CD4-positive, alpha-beta T cell treated with Interleukin-2 at 100 ng/mL for 4 hours (primary cell): ENCODE data around the gene EIF3B.
"Not testable (repeated sequence)": the region's sequence is repeated elsewhere in the genome, so short reads cannot be mapped to it uniquely, and the experiment has no call there.

ENCODE experiments used
- DNase-seq: peaks from one replicate; pipeline ENCODE4 v3.0.0-alpha.2; 2020; ENCODE audit warnings: low spot score

Gene EIF3B

DNA sequence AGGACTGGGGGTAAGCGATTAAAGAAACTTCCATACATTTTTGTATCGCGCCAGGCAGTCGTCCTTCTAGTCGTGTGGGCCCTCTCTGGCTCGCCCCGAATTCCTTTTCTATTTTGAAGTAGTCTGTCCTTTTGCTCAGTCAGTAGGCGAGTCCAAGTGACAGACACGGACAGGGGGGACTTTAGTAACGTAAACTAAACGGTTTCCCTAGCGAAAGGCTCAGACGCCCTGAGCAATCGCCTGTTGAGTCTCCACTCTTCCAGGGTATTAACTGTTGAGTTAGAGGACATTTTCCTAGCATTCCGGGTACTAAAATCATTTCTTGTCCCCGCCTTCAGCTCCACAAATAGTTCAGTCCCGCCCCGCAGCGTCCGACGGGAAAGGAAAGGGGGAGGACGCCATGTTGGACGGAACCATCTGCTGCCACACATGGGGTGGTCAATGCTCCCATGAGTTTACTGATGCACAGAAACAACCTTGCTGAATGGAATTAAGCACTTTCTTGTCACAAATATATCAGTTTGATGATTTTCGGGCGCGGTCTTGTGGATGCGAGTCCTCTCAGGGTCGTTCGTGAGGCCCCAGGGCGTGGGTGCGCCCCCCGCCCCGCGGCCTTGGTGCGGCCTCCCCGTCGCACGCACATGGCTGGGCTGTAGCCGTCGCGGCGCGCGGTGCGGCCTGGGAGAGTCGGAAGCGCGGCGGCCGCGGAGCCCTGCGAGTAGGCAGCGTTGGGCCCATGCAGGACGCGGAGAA is at the start of gene EIF3B:
Gene EIF3B (plus strand): TSS at position 642 of the 753 bp plus-strand sequence. CDS start 95 bp downstream, at position 737.
- peak; percentile 92 for DNase-seq

GRCh38 chr7:2305258-2305657 is 49.4 kb upstream of the EIF3B start:
- DNase-seq, result not testable (repeated sequence)

- no peak for DNase-seq
Measured at GRCh38 chr7:2306688-2307087, 47.9 kb upstream of the EIF3B start.

- DNase-seq, result no peak
Measured at GRCh38 chr7:2307690-2308107, 46.9 kb upstream of the EIF3B start.

- no peak for DNase-seq
Measured at GRCh38 chr7:2309889-2310331, 44.7 kb upstream of the EIF3B start.

DNA sequence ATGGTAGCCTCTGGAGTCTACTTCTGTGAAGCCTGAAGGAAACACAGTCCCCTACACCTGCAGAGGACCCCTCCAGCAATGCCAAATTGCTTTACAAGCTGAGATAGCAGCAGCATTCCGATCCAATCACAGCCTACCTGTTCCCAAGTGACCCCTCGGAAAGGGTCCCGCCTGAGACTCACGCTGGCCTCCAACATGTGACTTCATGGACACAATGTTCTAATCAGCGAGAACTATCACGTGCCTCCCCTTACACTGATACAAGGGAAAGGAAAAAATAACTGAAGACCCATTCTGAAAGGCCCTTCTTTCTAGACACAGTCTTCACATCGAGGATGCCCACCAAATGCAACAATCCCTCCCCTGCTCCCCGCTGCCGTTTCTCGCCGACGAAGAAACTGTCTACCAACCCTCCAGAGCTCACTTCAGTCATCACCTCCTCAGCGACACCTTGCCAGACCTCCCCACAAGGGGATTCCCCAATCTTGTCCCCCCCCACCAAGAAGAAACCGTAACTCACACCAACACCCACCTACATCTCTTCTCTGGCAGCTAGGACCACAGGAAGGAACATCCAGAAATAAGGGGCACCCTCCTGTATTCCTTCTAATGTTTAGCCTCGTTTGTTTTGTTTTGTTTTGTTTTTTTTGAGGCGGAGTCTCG is 42.2 kb upstream of the EIF3B start:
- no peak for DNase-seq

DNA sequence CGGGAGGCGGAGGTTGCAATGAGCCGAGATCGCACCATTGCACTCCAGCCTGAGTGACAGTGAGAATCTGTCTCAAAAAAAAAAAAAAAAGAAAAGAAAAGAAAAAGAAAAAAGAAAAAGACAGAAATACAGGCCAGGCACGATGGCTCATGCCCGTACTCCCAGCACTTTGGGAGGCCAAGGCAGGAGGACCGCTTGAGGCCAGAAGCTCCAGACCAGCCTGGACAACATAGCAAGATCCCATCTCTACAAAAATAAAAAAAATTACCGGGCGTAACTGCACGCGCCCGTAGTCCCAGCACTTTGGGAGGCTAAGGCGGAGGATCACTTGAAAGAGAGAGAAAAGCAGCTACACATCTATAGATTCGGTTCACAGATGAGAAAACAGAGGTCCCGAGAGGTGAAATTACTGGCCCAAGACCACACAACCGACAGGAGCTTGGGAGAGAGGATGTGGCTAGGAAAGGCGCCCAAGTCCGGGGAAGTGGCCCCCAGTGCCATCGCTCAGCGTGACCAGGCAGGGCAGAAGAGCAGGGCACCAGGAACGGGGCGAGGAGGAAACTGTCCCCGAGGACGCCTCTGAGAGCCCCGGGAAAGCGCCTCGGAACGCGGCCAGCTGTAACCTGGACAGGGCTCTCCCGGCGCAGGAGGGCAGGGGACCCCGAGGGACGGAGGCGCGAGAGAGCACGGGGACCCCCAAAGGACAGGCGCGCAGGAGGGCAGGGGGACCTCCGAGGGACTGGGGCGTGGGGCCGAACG is 41.0 kb upstream of the EIF3B start:
- DNase-seq, result no peak

GRCh38 chr7:2314209-2314955 is 40.2 kb upstream of the EIF3B start, which contains the start of gene SNX8:
Gene SNX8, minus strand, starts transcription at chr7:2314441. Its CDS starts 20 bp downstream, at chr7:2314421.
- peak; percentile 94 for DNase-seq

GRCh38 chr7:2314956-2315530 is 39.6 kb upstream of the EIF3B start:
- DNase-seq, result not testable (repeated sequence)

GRCh38 chr7:2315787-2316186 is 38.8 kb upstream of the EIF3B start:
- DNase-seq, result no peak

- no peak for DNase-seq
Measured at GRCh38 chr7:2316578-2316977, 38.0 kb upstream of the EIF3B start.

DNA sequence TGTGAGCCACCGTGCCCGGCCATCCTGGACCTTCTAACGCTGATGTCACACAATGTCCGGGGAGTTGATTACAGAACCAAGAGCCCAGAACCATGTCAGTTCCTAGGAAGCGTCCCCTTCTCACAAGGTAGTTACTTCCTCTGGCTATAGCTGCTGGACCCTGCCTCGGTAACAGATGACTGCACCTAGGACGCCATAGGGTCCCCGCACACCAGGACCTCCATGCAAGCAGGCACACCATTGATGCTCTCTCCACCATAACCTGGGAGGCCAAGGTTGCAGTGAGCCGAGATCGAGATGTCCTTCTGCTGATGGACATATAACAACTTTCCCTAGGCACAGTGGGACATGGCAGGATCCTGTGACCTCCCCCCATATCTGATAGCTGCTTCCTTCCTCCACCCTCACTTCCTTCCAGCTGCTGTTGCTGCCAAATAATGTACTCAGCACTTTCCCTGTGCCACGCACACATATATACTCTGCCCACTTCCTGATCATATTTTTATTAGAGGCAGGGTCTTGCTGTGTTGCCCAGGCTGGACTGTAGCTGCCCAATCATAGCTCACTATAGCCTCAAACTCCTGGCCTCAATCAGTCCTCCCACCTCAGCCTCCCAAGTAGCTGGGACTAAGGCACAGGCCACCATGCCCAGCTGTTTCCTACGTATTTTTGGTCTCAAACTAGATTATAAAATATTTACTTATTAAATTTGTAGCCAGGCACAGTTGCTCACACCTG is 36.9 kb upstream of the EIF3B start:
- no peak for DNase-seq

GRCh38 chr7:2321020-2321419 is 33.6 kb upstream of the EIF3B start:
- DNase-seq, result no peak

DNA sequence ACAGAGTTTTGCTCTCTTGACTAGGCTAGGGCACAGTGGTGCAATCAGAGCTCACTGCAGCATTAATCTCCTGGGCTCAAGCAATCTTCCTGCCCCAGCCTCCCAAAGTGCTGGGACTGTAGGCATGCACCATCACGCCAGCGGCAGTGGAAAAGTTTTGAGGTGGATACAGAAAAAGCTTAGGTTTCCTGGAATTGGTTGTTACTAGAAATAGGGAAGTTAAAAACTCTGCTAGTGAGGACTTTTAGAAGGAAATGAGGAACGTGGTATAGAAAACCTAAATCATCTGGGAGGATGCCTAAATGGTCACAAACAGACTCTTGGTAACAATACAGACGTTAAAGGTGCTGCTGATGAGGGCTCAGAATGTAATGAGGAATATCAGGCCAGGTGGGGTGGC is 29.5 kb upstream of the EIF3B start:
- no peak for DNase-seq

DNA sequence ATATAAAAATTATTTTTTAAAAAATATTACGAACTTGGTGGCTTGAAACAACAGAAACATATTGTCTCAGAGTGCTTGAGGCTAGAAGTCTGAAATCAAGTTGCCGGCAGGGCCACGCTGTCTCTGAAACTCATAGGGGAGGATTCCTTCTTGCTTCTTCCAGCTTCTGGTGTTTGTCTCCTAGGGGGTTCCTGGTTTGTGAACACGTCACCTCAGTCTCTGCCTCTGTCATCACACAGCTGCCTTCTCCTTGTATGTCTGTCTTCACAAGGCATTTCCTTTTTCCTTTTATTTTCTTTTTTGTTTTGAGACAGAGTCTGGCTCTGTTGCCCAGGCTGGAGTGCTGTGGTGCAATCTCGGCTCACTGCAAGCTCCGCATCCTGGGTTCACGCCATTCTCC is 27.7 kb upstream of the EIF3B start:
- DNase-seq, result no peak

GRCh38 chr7:2330493-2330892 is 24.1 kb upstream of the EIF3B start:
- no peak for DNase-seq

DNA sequence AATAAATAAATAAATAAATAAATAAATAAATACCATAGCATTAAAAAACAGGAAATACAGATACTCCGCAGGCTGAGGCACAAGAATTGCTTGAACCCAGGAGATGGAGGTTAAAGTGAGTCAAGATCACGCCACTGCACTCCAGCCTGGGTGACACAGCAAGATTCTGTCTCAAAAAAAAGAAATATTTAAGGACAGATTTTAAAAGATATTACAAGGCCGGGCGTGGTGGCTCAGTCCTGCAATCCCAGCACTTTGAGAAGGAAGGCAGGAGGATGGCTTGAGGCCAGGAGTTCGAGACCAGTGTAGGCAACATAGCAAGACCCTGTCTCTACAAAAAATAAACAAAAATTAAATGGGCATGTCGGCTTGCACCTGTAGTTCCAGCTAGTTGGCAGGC is 22.9 kb upstream of the EIF3B start:
- no peak for DNase-seq

- not testable (repeated sequence) for DNase-seq
Measured at GRCh38 chr7:2332606-2333231, 21.9 kb upstream of the EIF3B start.

DNA sequence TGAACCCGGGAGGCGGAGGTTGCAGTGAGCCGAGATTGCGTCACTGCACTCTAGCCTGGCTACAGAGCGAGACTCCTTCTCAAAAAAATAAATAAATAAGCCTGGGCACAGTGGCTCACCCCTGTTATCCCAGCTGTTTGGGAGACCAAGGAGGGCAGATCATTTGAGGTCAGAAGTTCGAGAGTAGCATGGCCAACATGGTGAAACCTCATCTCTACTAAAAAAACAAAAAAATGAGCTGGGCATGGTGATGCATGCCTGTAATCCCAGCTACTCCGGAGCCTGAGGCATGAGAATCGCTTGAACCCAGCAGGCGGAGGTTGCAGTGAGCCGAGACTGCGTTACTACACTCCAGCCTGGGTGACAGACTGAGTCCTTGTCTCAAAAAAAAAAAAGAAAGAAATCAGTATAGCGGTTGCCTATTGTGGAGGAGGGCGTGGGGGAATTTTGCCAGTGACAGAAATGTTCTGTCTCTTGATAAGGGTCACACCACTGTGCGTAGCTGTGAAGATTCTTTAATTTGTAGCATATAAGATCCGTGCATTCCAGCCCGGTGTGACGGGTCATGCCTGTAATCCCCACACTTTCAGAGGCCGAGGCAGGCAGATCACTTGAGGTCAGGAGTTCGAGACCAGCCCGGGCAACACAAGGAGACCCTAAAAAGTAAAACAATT is 17.9 kb upstream of the EIF3B start:
- no peak for DNase-seq
